ENCODE results near the gene EPHA7.

GRCh38 chr6:93243231-93243778 is 176.1 kb downstream of the EPHA7 start:
- TF ChIP-seq, protein P1, sequence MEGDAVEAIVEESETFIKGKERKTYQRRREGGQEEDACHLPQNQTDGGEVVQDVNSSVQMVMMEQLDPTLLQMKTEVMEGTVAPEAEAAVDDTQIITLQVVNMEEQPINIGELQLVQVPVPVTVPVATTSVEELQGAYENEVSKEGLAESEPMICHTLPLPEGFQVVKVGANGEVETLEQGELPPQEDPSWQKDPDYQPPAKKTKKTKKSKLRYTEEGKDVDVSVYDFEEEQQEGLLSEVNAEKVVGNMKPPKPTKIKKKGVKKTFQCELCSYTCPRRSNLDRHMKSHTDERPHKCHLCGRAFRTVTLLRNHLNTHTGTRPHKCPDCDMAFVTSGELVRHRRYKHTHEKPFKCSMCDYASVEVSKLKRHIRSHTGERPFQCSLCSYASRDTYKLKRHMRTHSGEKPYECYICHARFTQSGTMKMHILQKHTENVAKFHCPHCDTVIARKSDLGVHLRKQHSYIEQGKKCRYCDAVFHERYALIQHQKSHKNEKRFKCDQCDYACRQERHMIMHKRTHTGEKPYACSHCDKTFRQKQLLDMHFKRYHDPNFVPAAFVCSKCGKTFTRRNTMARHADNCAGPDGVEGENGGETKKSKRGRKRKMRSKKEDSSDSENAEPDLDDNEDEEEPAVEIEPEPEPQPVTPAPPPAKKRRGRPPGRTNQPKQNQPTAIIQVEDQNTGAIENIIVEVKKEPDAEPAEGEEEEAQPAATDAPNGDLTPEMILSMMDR (IDR thresholded peaks at IDR 0.05), result no peak
- no peak for TF ChIP-seq ZFX (IDR thresholded peaks at IDR 0.05; ENCODE audit: borderline replicate concordance)
